ENCODE measurements around the gene PPP1R15B.
"Not testable (repeated sequence)": the region's sequence is repeated elsewhere in the genome, so short reads cannot be mapped to it uniquely, and the experiment has no call there.

The PPP1R15B gene

GRCh38 chr1:204443871-204444581 lies 32.4 kb upstream of the PPP1R15B start:
- no peak for DNase-seq

DNA sequence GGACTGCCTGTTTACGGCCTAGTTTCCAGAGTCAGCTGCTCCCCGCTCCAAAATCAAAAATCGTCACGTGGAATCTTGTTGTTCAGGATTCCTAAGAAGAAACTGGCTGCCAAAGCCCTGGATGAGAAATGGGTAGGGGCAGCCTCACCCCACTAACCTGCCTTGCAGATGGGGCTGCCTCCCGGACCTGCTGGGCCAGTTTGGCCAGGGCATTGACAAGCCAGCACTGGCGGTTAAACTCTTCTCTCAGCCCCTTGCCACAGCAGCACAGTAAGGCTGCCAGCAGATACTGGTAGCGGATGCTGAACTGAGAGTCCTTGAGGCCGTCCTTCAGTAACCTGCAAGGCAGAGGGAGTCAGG lies 31.6 kb upstream of the PPP1R15B start:
- no peak for DNase-seq

DNA sequence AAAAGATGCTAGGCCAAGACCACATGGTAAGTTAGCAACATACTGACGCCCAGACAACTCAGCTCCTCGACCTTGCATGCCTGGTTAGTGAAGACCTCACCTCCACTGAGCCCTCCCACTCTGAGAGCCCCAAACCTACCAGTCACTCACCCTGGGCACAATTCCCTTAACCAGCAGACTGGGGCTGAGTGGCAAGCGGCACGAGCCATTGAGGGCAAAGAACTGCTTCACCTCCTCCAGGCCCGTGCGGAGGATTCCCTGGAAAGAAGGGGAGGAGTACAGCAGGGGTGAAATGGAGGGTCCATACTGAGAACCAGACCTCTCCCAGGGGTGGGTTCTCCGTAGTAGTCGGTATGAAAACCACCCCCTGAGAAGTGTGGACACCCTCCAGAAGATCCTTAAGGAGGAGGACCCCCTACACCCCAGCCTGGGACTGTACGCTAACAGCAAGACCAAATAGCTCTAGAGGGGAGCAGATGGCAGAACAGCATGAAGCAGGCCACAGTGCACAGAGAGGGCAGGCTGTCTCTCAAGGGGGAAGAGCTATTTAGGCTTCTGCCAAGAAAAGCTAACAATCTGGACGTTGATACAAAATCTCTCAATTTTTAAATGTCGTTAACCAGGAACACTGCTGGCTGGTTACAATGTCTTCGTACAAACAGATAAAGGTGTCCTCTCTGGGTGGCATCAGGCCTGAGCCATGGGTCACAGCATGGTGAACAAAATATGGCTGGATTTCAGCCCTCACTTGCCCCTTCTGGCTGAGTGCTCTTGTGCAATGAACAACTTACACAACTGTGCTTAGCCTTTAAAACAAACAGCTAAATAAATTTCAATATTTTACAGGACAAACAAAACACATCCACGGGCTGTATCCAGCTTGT lies 31.0 kb upstream of the PPP1R15B start:
- no peak for DNase-seq

DNA sequence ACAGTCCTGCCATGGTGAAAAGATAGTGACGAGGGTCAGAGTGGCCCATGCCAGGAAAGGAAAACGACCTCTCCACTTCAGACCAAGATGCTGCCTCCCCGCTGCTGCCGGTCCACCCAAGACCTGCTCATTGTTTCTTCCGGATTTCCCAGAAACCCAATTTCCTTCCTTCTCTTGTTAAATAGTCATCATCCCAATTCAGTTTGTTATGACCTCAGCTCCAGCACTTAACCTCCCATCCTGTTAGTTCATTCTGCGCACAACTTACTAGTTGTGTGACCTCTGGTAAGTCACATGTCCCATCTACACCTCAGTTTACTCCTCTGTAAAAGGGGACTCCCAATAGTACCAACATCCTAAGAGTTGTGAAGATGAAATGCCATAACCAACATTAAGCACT lies 29.9 kb upstream of the PPP1R15B start:
- no peak for DNase-seq

- no peak for DNase-seq
Measured at GRCh38 chr1:204439621-204440375, 28.2 kb upstream of the PPP1R15B start.

- no peak for DNase-seq
Measured at GRCh38 chr1:204438628-204439027, 27.0 kb upstream of the PPP1R15B start.

DNA sequence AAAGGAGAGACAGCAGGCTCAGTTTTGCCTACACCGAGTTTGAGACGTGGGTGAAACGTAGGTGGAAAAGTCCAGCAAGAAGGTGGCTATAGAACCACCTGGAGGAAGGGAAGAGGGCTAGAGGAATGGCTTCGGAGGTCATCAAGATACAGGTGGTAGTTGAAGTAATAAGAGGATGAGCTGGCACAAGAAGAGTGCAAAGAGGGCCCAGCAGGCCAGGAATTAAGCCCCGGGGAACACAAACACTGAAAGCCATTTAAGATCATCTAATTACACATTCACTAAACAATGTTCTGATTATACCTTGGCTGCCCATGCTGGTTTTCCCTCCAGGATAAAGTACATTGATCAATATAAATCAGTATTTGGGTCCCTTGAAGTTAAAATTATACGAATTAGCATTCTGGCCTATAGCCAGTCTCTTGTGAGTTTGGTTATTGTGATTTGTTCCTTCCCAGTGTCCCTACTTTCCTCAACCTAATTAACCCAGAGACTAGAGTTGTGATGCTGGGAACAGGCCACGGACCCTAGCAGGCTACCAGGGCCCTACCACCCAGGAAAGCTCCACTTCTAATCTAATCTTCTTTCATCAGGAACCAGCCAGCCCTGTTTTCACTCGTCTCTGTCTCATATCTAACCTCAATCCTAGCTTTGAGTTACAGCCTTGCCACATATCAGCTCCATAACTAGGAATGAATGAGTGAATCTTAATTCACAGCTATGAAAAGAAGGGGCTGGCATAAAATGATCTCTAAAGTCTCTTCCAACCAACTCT lies 26.4 kb upstream of the PPP1R15B start:
- DNase-seq: no peak

DNA sequence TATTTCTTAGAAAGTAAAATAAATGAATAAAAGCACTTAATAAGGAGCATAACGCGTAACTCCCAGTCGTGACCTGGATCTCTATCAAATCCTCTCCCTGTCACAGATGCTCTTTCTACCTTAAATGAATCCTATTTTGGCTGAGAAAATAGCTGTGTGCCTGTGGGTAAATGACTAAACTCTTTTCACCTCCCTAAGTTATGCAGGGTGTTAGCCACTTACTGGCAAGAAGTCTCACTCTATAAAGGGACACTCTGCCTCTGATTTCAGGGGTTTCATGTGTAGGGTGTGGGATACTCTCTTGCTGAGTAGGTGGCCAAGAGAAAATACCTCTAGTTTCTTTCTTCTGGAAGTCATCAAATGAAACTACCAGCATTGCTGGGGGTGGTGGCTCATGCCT lies 24.3 kb upstream of the PPP1R15B start:
- DNase-seq: no peak

DNA sequence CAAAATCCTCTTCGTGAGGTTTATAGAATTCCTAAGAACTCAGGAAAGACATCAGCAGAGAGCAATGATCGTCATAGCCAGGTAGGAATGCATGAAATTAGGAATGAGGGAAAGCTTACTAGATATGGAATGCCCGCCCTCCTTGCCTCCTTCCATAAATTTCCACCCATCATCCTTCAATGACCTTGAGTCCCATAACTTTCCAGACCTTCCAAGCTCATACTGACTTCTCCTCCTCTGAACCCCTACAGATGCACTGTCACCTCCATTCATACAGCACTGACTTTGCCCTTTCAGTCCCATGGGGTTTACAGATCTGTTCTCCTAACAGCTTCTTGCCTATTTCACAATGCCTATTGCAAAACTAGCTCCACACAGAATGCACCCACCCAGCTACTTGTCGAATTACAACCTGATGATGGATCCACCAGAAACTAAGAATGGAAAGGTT lies 23.8 kb upstream of the PPP1R15B start:
- no peak for DNase-seq

- DNase-seq: no peak
Measured at GRCh38 chr1:204434116-204434755, 22.6 kb upstream of the PPP1R15B start.

GRCh38 chr1:204432708-204433107 lies 21.1 kb upstream of the PPP1R15B start:
- DNase-seq: no peak

DNA sequence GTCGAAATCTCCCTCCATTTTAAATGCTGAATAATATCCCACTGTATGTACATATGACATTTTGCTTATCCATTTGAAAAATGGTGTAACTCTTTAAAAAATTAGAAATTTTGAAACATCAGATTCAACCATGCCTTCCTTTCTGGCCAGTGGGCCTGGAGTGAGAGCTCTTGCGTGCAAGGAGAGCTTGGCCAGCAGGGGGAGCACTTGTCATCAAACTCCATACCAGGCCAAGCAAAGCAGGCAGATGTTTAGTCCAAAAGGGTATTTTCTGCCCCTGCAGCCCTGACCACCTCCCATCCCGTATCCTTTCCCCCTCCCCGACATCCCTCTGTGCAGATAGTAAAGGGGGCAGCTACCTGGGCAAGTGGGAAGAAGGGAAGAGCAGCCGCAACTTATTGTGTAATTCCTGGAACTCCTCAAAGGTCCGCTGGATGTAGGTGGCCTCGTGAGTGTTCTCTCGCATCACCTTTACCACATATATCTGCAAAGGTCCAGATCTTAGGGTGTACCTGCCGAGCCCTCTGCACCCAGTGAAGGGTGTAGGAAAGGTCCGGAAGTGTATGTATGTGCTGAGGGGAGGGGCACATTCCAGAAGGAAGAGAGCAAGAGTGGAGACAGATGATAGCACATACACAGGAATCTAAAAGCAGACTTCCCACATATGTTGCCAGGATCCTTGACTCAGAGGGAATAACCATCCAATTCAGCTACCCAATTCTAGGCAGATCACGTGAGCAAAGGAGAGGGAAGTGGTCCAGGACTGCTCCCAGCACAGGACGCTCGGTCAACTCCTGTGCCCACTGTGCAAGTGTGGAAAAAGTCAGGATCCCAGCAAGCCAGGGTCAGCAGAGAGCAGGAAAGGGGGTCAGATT lies 19.9 kb upstream of the PPP1R15B start:
- peak; percentile 57 for DNase-seq

DNA sequence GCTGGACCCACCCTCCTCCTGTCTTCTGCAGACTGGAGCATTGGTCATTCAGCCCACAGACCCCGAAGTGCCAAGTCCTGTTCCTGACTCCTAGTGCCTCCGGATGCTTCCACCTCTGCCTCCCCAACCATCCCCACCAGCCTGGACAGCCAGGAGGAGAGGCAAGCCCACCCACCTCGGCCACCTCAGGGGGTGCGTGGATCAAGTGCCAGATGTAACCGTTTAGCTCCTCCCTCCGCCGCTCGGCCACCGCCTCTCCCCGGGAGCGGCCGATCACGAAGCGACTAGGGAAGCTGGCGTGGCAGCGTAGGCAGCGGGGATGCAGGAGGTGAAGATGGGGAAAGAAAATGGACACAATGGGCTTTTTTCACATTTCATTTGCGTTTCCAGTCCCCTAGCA lies 18.1 kb upstream of the PPP1R15B start:
- DNase-seq: no peak

DNA sequence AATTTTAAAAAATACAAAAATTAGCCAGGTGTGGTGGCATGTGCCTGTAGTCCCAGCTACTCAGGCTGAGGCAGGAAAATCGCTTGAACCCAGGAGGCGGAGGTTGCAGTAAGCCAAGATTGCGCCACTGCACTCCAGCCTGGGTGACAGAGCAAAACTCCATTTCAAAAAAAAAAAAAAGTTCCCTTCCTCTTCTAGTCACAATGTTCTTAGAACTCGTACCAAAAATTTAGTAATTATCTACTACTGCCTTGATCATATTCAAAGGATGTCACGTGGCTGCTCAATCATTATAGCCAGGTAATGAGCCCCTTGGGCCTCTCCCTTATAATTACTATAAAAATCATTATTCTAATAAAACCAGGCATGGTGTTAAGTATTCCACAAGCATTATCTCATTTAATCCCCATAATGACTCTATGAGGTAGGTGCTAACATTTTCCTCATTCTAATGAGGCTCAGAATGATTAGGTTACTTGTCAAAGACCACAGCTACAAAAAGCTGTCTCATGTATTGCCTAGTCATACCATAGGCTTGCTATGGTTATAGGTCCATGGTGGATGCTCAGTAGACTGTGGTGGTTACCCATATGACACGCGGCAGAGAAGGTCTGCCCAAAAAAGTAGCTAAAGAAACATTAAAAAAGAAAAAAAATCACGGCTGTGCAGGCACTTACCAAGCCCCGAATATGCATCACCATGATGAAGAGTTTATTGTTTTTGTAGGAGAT lies 15.5 kb upstream of the PPP1R15B start:
- DNase-seq: no peak

DNA sequence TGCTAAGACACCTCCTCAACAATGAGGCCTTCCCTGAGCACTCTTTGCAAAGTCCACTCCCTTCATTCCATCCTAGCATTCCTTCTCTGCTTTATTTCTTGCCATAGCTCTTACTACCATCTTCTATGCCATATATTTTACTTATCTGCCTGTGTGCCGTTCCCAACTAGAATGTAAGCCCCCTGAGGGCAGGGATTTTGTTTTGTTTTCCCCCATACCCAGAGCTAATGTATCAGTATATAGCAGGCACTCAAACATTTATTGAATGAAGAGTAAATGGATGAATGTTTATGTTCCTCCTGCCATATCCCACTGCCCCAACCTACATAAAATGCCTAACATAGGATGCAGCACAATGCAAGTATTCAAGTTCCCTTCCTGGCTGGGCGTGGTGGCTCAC lies 14.9 kb upstream of the PPP1R15B start:
- DNase-seq: no peak

- no peak for DNase-seq
Measured at GRCh38 chr1:204426035-204426436, 14.4 kb upstream of the PPP1R15B start.

DNA sequence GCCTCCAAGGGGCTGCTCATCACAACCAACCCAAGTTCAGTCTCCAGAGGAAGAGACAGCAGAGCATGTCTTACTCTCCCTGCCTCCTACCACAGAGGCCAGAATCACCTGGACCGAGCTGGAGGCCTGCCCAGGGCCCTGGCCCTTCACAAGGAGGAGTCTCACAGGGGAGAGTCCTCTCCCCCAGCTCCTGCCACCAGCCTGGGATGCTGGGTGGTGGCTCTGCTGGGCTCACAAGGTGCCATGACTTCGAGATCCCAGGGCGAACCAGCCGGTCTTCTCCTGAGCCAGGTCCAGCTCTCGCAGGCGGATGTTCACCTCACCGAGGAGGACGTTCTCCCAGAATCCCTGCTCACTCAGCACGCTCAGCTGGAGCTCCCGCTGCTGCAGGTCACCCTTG lies 13.0 kb upstream of the PPP1R15B start:
- DNase-seq: no peak

DNA sequence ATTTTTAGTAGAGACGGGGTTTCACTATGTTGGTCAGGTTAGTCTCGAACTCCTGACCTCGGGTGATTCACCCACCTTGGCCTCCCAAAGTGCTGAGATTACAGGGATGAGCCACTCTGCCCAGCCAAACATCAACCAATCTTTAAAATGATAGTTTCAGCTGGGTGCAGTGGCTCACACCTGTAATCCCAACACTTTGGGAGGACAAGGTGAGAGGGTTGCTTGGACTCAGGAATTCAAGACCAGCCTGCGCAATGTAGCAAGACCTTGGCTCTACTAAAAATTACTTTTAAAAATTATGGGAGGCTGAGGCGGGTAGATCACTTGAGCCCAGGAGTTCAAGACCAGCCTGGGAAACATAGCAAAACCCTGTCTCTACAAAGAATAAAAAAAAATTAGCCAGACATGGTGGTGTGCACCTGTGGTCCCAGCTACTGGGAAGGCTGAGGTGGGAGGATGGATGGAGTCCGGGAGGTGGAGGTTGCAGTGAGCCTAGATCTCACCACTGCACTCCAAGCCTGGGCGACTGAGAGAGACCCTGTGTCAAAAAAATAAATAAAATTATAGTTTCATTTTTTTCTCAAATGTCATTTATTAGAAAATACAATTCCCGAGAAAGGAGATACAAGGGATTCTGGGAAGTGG lies 10.6 kb upstream of the PPP1R15B start:
- not testable (repeated sequence) for DNase-seq

DNA sequence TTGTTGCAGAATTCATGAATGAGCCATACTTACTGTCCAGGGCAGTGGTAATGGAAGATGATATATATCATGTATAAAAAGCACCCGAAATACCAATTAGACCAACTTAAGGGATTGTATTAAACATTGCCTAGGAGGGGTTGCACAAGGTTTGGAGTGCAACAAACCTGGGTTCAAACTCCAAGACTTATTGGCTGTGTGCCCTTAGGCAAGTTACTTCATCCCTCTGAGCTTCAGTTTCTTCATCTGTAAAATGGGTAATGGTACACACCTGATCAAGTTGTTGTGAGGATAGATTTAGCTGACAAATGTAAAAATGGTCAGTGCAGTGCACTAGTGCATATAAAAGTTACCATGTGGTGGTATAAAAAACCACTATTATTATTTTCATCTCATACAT lies 9.8 kb upstream of the PPP1R15B start:
- no peak for DNase-seq

All from NCI-H1105 (cell line).